Body of pancreas (tissue), 4 donors: ENCODE measurements around the gene VEZF1.

Experiments used
- POLR2A ChIP-seq, 3 donors: fragments of 450-650 bp; IDR thresholded peaks; one replicate each; pipeline ENCODE4 v1.6.1; 2016; ENCODE audit warnings: antibody characterized with exemption in 3 of 3, mild to moderate bottlenecking in 2 of 3
- TF ChIP-seq, protein P1 (sequence below), 7 experiments: fragments of 450-650 bp in 4 of 7; fragments of 200-600 bp in 3 of 7; sonication (generic) in 3 of 7; IDR thresholded peaks; one replicate each; pipeline ENCODE4 v1.5.1; 2016 to 2019; ENCODE audit warnings: antibody characterized with exemption in 7 of 7

DNA sequence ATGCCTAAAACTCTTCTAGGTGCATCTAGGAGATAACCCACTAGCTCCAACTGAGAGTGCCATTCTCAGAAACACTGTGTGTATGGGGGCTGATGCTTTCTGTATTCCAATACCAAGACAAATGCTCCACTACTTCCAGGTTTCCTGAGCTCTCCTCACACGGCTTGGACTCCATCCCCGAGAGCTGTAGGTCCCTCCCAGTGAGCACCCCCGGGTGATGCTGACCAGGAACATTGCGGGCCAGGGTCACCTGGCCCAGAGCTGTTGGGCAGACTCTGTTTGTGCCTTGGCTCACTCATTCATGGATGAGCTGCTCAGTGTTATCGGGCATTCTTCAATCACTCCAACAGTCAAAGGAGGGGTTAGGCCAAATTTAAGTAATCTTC lies 39.9 kb downstream of the VEZF1 start:
- TF ChIP-seq, protein P1, sequence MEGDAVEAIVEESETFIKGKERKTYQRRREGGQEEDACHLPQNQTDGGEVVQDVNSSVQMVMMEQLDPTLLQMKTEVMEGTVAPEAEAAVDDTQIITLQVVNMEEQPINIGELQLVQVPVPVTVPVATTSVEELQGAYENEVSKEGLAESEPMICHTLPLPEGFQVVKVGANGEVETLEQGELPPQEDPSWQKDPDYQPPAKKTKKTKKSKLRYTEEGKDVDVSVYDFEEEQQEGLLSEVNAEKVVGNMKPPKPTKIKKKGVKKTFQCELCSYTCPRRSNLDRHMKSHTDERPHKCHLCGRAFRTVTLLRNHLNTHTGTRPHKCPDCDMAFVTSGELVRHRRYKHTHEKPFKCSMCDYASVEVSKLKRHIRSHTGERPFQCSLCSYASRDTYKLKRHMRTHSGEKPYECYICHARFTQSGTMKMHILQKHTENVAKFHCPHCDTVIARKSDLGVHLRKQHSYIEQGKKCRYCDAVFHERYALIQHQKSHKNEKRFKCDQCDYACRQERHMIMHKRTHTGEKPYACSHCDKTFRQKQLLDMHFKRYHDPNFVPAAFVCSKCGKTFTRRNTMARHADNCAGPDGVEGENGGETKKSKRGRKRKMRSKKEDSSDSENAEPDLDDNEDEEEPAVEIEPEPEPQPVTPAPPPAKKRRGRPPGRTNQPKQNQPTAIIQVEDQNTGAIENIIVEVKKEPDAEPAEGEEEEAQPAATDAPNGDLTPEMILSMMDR (IDR thresholded peaks at IDR 0.05), result no peak
- no peak for TF ChIP-seq POLR2A (IDR thresholded peaks at IDR 0.05)
